K562 (cell line): Measurements from ENCODE around the gene TJP2. TPM values are rescaled to one million over a fixed set of nuclear protein-coding genes. Genes with fewer than 3 reads are reported as not detected.

Source experiments
- BMI1 ChIP-seq: fragments of 150-350 bp; IDR thresholded peaks from 2 replicates; pipeline ENCODE4 v1.6.1; 2014; ENCODE audit warnings: low read length
- EGR1 ChIP-seq: fragments of 450-650 bp; conservative IDR thresholded peaks from 2 replicates; pipeline ENCODE4 v1.6.1; 2017; ENCODE audit warnings: mild to moderate bottlenecking
- HDAC2 ChIP-seq: fragments of 450-650 bp; IDR thresholded peaks from 2 replicates; pipeline ENCODE4 v1.6.1; 2016; ENCODE audit warnings: mild to moderate bottlenecking
- HOXB6 ChIP-seq: fragments of 250-450 bp; sonication (Bioruptor Pico); IDR thresholded peaks from 2 replicates; pipeline ENCODE4 v1.5.1; 2022; ENCODE audit warnings: mild to moderate bottlenecking, borderline replicate concordance
- KDM5B ChIP-seq: fragments of 200-600 bp; sonication (generic); IDR thresholded peaks from 2 replicates; pipeline ENCODE4 v1.6.1; 2012; ENCODE audit warnings: low read depth, mild to moderate bottlenecking, moderate library complexity, low read length, control low read depth, inconsistent platforms; ENCODE audit not compliant: insufficient replicate concordance
- LEF1 ChIP-seq: fragments of 450-650 bp; IDR thresholded peaks from 2 replicates; pipeline ENCODE4 v1.6.1; 2016; ENCODE audit warnings: mild to moderate bottlenecking
- MLLT1 ChIP-seq, 2 experiments: fragments of 450-650 bp; IDR thresholded peaks; 2 replicates each; pipeline ENCODE4 v1.6.1; 2016
- MTA3 ChIP-seq: fragments of 450-650 bp; formaldehyde crosslinking; IDR thresholded peaks from 2 replicates; pipeline ENCODE4 v1.6.1; 2017; ENCODE audit warnings: mild to moderate bottlenecking, borderline replicate concordance
- NONO ChIP-seq, 2 experiments: fragments of 200-400 bp in 1 of 2; fragments of 450-650 bp in 1 of 2; formaldehyde crosslinking in 1 of 2; IDR thresholded peaks; 2 replicates each; pipeline ENCODE4 v1.6.1; 2017; ENCODE audit warnings: low read depth in 2 of 2, mild to moderate bottlenecking in 2 of 2, moderate library complexity in 2 of 2, low read length in 1 of 2
- NRF1 ChIP-seq, 2 experiments: fragments of 450-650 bp; IDR thresholded peaks in 1 of 2; conservative IDR thresholded peaks in 1 of 2; 2 replicates each; pipeline ENCODE4 v1.6.1; 2014; ENCODE audit warnings: mild to moderate bottlenecking in 2 of 2
- POLR2A ChIP-seq: fragments of 450-650 bp; conservative IDR thresholded peaks from 2 replicates; pipeline ENCODE4 v1.6.1; 2016
- RUNX1 ChIP-seq: sonication (generic); IDR thresholded peaks from 2 replicates; pipeline ENCODE4 v1.6.1; 2016; ENCODE audit warnings: antibody characterized with exemption, low read depth
- SMARCA4 ChIP-seq: fragments of 450-650 bp; IDR thresholded peaks from 2 replicates; pipeline ENCODE4 v1.6.1; 2016
- SP1 ChIP-seq: sonication (generic); formaldehyde crosslinking; IDR thresholded peaks from 2 replicates; pipeline ENCODE4 v1.8.1; 2022; ENCODE audit warnings: mild to moderate bottlenecking, missing genetic modification reagents
- SRSF1 ChIP-seq: fragments of 200-400 bp; formaldehyde crosslinking; IDR thresholded peaks from 2 replicates; pipeline ENCODE4 v1.6.1; 2017; ENCODE audit warnings: mild to moderate bottlenecking, low read depth, low read length, moderate library complexity
- SUPT5H ChIP-seq: fragments of 450-650 bp; IDR thresholded peaks from 2 replicates; pipeline ENCODE4 v1.6.1; 2016
- TCF7 ChIP-seq: sonication (generic); IDR thresholded peaks from 2 replicates; pipeline ENCODE4 v1.6.1; 2016; ENCODE audit warnings: antibody characterized with exemption, borderline replicate concordance
- U2AF2 ChIP-seq: fragments of 200-400 bp; formaldehyde crosslinking; optimal IDR thresholded peaks from 2 replicates; pipeline ENCODE3; 2017; ENCODE audit warnings: low read depth, mild to moderate bottlenecking, low read length
- ZBTB11 ChIP-seq, 3 experiments: fragments of 200-800 bp in 1 of 3; fragments of 250-450 bp in 1 of 3; fragments of 450-650 bp in 1 of 3; sonication (Bioruptor Pico) in 1 of 3; sonication (Bioruptor generic) in 1 of 3; formaldehyde crosslinking in 1 of 3; IDR thresholded peaks; 2 replicates each; pipeline versions ENCODE4 v1.6.1 to v1.8.0; 2016 to 2022; ENCODE audit warnings: mild to moderate bottlenecking in 2 of 3, missing genetic modification characterization in 2 of 3, missing compliant biosample characterization in 1 of 3, moderate library complexity in 1 of 3
- ZFP36 ChIP-seq: fragments of 150-350 bp; IDR thresholded peaks from 2 replicates; pipeline ENCODE4 v1.6.1; 2018; ENCODE audit warnings: low read length, low read depth; ENCODE audit not compliant: partially characterized antibody
- ZFX ChIP-seq: sonication (generic); formaldehyde crosslinking; IDR thresholded peaks from 2 replicates; pipeline ENCODE4 v1.8.0; 2022; ENCODE audit warnings: mild to moderate bottlenecking, missing genetic modification reagents, moderate library complexity
- ZNF140 ChIP-seq: fragments of 250-450 bp; sonication (Bioruptor Pico); IDR thresholded peaks from 2 replicates; pipeline ENCODE4 v1.8.0; 2021; ENCODE audit warnings: moderate library complexity, mild to moderate bottlenecking, inconsistent platforms
- ZNF280B ChIP-seq: fragments of 250-450 bp; sonication (Bioruptor Pico); IDR thresholded peaks from 2 replicates; pipeline ENCODE4 v1.5.1; 2021; ENCODE audit warnings: mild to moderate bottlenecking
- ZNF830 ChIP-seq: fragments of 250-450 bp; sonication (Bioruptor Pico); IDR thresholded peaks from 2 replicates; pipeline ENCODE4 v1.5.0; 2021; ENCODE audit warnings: mild to moderate bottlenecking
- polyA plus RNA-seq, 8 experiments: library from polyadenylated mRNA; depleted of rRNA in 4 of 8; stranded (reverse) in 5 of 8; unstranded in 3 of 8; fragments of >200 nt; fragmentation: Nextera tagmentation in 2 of 8; fragmentation: Illumina TruSeq in 1 of 8; extraction: Ambion mirVana in 2 of 8; extraction: Trizol in 1 of 8; gene quantifications; 2 replicates each; pipeline versions ENCODE4 v1.2.1 to v1.2.3, GENCODE V29; 2011 to 2014; ENCODE audit warnings: inconsistent platforms in 1 of 8, missing spikeins in 1 of 8
- total RNA-seq, 7 experiments: library from RNA; depleted of rRNA in 6 of 7; stranded (reverse); fragments of >200 nt in 6 of 7; fragmentation: Illumina TruSeq in 2 of 7; extraction: Trizol in 2 of 7; gene quantifications; 2 replicates each; pipeline versions ENCODE4 v1.2.1 to v1.2.3, GENCODE V29; 2011 to 2021; ENCODE audit warnings: low replicate concordance in 1 of 7

Gene TJP2
- total and polyA plus RNA-seq, 9 of the 15 experiments (the other 6 are each of a cell fraction or from before 2014, with no cell fraction given), result 4.0 to 24.1 (median 16.8) TPM

GRCh38 chr9:69173891-69174615 is at the start of gene TJP2 (continued):
- 0 out of 6 replicates have a peak, but pooled peaks of 1 of the 3 experiments have one; percentile 38 for TF ChIP-seq ZBTB11 (CRISPR knock-in tag; IDR thresholded peaks at IDR 0.05)
- TF ChIP-seq TCF7, result no peak
- TF ChIP-seq POLR2A, result peak; percentile 62
- peak; percentile 58 for TF ChIP-seq KDM5B
- TF ChIP-seq EGR1, result 0 out of 2 replicates have a peak, but pooled peaks have one; percentile 28
- peak; percentile 31 for TF ChIP-seq ZFP36
- TF ChIP-seq BMI1, result no peak
- 0 out of 2 replicates have a peak, but pooled peaks have one; percentile 7 for TF ChIP-seq SMARCA4
- TF ChIP-seq RUNX1, result no peak
- no peak for TF ChIP-seq SRSF1
- peak; percentile 24 to 41; a peak in 2 of 4 replicates for TF ChIP-seq NRF1 (conservative IDR thresholded peaks at IDR 0.05 in 1 of 2, IDR thresholded peaks at IDR 0.05 in 1 of 2)
- no peak for TF ChIP-seq LEF1
- TF ChIP-seq SP1 (CRISPR knock-in tag), result no peak
- TF ChIP-seq HOXB6 (CRISPR knock-in tag), result no peak
- peak in 1 of 2 experiments; percentile 99; a peak in 2 of 4 replicates for TF ChIP-seq NONO (IDR thresholded peaks at IDR 0.05; ENCODE audit: low read depth in 2 of 2, low read length in 1 of 2)
- TF ChIP-seq HDAC2, result peak; percentile 36; the same call in 1 of the 2 replicates
- no peak for TF ChIP-seq ZNF280B (CRISPR knock-in tag)
- 0 out of 2 replicates have a peak, but pooled peaks have one; percentile 25 for TF ChIP-seq MTA3
- peak; percentile 59 for TF ChIP-seq SUPT5H
- peak; percentile 39 to 48; a peak in 2 of 4 replicates for TF ChIP-seq MLLT1 (IDR thresholded peaks at IDR 0.05)
- 0 out of 2 replicates have a peak, but pooled peaks have one; percentile 20 for TF ChIP-seq ZNF830 (CRISPR knock-in tag)
- no peak for TF ChIP-seq U2AF2
- no peak for TF ChIP-seq ZNF140
- TF ChIP-seq ZFX (CRISPR knock-in tag), result 0 out of 2 replicates have a peak, but pooled peaks have one; percentile 2
